Measurements from ENCODE around the gene TCAF2. TPM values are rescaled to one million over a fixed set of nuclear protein-coding genes. Genes with fewer than 3 reads are reported as not detected.
"Not testable (repeated sequence)": the region's sequence is repeated elsewhere in the genome, so short reads cannot be mapped to it uniquely, and the experiment has no call there.

Gene TCAF2
- total RNA-seq (10 to 100 TPM; 15.4 to 16.8 TPM), polyA plus RNA-seq (1 to 10 TPM; 5.3 to 9.2 (median 9.2) TPM), total RNA-seq (20.6 to 50.4 (median 37.3) reads per million in 6 experiments)

- POLR2A ChIA-PET, H3K27me3 Mint-ChIP-seq, H3K4me1 Mint-ChIP-seq, H3K36me3 Mint-ChIP-seq, H3K9me3 Mint-ChIP-seq: not testable (repeated sequence)
- ATAC-seq (peak; percentile 83 to 85), DNase-seq (peak in 6 of 10 donors; percentile 27 to 79 (median 72))
- H3K27ac Mint-ChIP-seq, result peak within 1 kb of the TSS in 2 of 10 donors; percentile 55 to 93
- H3K4me3 Mint-ChIP-seq, result peak within 1 kb of the TSS in 3 of 10 donors; percentile 56 to 72 (median 69)
Observed at GRCh38 chr7:143620646-143621045, at the start of gene TCAF2. Gene TCAF2 (plus strand): TSS chr7:143620974.

GRCh38 chr7:143571501-143571900 lies 49.3 kb upstream of the TCAF2 start, which contains the start of gene CTAGE15:
Gene CTAGE15 (plus strand): TSS chr7:143571801. CDS start chr7:143571818, 17 bp downstream.
- DNase-seq, H3K4me1 Mint-ChIP-seq, ATAC-seq, H3K36me3 Mint-ChIP-seq, H3K9me3 Mint-ChIP-seq, H3K4me3 Mint-ChIP-seq, H3K27me3 Mint-ChIP-seq, POLR2A ChIA-PET, H3K27ac Mint-ChIP-seq: not testable (repeated sequence)

GRCh38 chr7:143588183-143588582 lies 32.6 kb upstream of the TCAF2 start:
- H3K36me3 Mint-ChIP-seq, DNase-seq, H3K9me3 Mint-ChIP-seq, H3K27ac Mint-ChIP-seq, H3K27me3 Mint-ChIP-seq, POLR2A ChIA-PET, H3K4me3 Mint-ChIP-seq, H3K4me1 Mint-ChIP-seq, ATAC-seq: not testable (repeated sequence)

- POLR2A ChIA-PET, H3K4me1 Mint-ChIP-seq, H3K27ac Mint-ChIP-seq: not testable (repeated sequence)
Observed at GRCh38 chr7:143589897-143590296, 30.9 kb upstream of the TCAF2 start.

GRCh38 chr7:143598086-143598485 lies 22.7 kb upstream of the TCAF2 start:
- POLR2A ChIA-PET, H3K27ac Mint-ChIP-seq, ATAC-seq, H3K9me3 Mint-ChIP-seq, H3K27me3 Mint-ChIP-seq, H3K4me3 Mint-ChIP-seq, H3K36me3 Mint-ChIP-seq, H3K4me1 Mint-ChIP-seq: not testable (repeated sequence)
- peak in 2 of 10 donors; percentile 1 to 6 for DNase-seq

More at GRCh38 chr7:143589897-143590296, 30.9 kb upstream of the TCAF2 start:
- not testable (repeated sequence) for H3K4me3 Mint-ChIP-seq, DNase-seq, H3K36me3 Mint-ChIP-seq, H3K27me3 Mint-ChIP-seq, H3K9me3 Mint-ChIP-seq, ATAC-seq

- H3K27me3 Mint-ChIP-seq, result not testable (repeated sequence)
Observed at GRCh38 chr7:143603549-143603948, 17.2 kb upstream of the TCAF2 start.

GRCh38 chr7:143606088-143606487 lies 14.7 kb upstream of the TCAF2 start:
- H3K4me1 Mint-ChIP-seq, H3K9me3 Mint-ChIP-seq, H3K36me3 Mint-ChIP-seq, DNase-seq, ATAC-seq, POLR2A ChIA-PET, H3K27ac Mint-ChIP-seq, H3K27me3 Mint-ChIP-seq, H3K4me3 Mint-ChIP-seq: not testable (repeated sequence)

More at GRCh38 chr7:143603549-143603948, 17.2 kb upstream of the TCAF2 start:
- POLR2A ChIA-PET, DNase-seq, ATAC-seq, H3K36me3 Mint-ChIP-seq, H3K4me3 Mint-ChIP-seq, H3K9me3 Mint-ChIP-seq, H3K4me1 Mint-ChIP-seq, H3K27ac Mint-ChIP-seq: not testable (repeated sequence)

- H3K27me3 Mint-ChIP-seq, ATAC-seq, H3K4me3 Mint-ChIP-seq, H3K27ac Mint-ChIP-seq, H3K4me1 Mint-ChIP-seq, H3K9me3 Mint-ChIP-seq, POLR2A ChIA-PET, H3K36me3 Mint-ChIP-seq: not testable (repeated sequence)
- DNase-seq, result peak in 1 of 10 donors; percentile 1
Observed at GRCh38 chr7:143615545-143615944, 5.2 kb upstream of the TCAF2 start.

- DNase-seq, H3K27me3 Mint-ChIP-seq, H3K27ac Mint-ChIP-seq, H3K4me3 Mint-ChIP-seq, H3K4me1 Mint-ChIP-seq, ATAC-seq, H3K9me3 Mint-ChIP-seq, POLR2A ChIA-PET, H3K36me3 Mint-ChIP-seq: not testable (repeated sequence)
Observed at GRCh38 chr7:143617204-143617603, 3.6 kb upstream of the TCAF2 start.

- H3K36me3 Mint-ChIP-seq, H3K4me1 Mint-ChIP-seq, H3K9me3 Mint-ChIP-seq, POLR2A ChIA-PET, H3K27ac Mint-ChIP-seq, H3K4me3 Mint-ChIP-seq, H3K27me3 Mint-ChIP-seq: not testable (repeated sequence)
- DNase-seq, result peak in 3 of 10 donors; percentile 56 to 69 (median 64)
- peak; percentile 36 to 37 for ATAC-seq
Observed at GRCh38 chr7:143620058-143620457, 716 bp upstream of the TCAF2 start.

- POLR2A ChIA-PET, DNase-seq, H3K9me3 Mint-ChIP-seq, H3K4me1 Mint-ChIP-seq, H3K36me3 Mint-ChIP-seq, H3K27me3 Mint-ChIP-seq, H3K27ac Mint-ChIP-seq: not testable (repeated sequence)
- peak; percentile 52 to 58 for ATAC-seq
- H3K4me3 Mint-ChIP-seq, result peak overlapping the region in 1 of 10 donors; percentile 72
Observed at GRCh38 chr7:143621175-143621574, 401 bp downstream of the TCAF2 start.

GRCh38 chr7:143622130-143622529 lies 1.4 kb downstream of the TCAF2 start:
- POLR2A ChIA-PET, result not testable (repeated sequence)

GRCh38 chr7:143630653-143631052 lies 9.9 kb downstream of the TCAF2 start:
- H3K9me3 Mint-ChIP-seq, H3K4me3 Mint-ChIP-seq, POLR2A ChIA-PET, H3K27me3 Mint-ChIP-seq, H3K36me3 Mint-ChIP-seq, H3K27ac Mint-ChIP-seq, H3K4me1 Mint-ChIP-seq, DNase-seq, ATAC-seq: not testable (repeated sequence)

More at GRCh38 chr7:143622130-143622529, 1.4 kb downstream of the TCAF2 start:
- not testable (repeated sequence) for H3K36me3 Mint-ChIP-seq, H3K4me1 Mint-ChIP-seq, DNase-seq, H3K27ac Mint-ChIP-seq, H3K27me3 Mint-ChIP-seq, H3K4me3 Mint-ChIP-seq, H3K9me3 Mint-ChIP-seq
- peak; percentile 49 to 55 for ATAC-seq

GRCh38 chr7:143632506-143632905 lies 11.7 kb downstream of the TCAF2 start:
- H3K4me3 Mint-ChIP-seq, result not testable (repeated sequence)

More at GRCh38 chr7:143632506-143632905, 11.7 kb downstream of the TCAF2 start:
- POLR2A ChIA-PET, ATAC-seq, DNase-seq, H3K36me3 Mint-ChIP-seq, H3K4me1 Mint-ChIP-seq, H3K27me3 Mint-ChIP-seq, H3K9me3 Mint-ChIP-seq, H3K27ac Mint-ChIP-seq: not testable (repeated sequence)

Data from naive thymus-derived CD8-positive, alpha-beta T cell (primary cell).